Measurements from ENCODE around the gene LRRC27.
A peak's percentile ranks its signal among the peaks of the same experiment; 100 is the strongest.

The LRRC27 gene

DNA sequence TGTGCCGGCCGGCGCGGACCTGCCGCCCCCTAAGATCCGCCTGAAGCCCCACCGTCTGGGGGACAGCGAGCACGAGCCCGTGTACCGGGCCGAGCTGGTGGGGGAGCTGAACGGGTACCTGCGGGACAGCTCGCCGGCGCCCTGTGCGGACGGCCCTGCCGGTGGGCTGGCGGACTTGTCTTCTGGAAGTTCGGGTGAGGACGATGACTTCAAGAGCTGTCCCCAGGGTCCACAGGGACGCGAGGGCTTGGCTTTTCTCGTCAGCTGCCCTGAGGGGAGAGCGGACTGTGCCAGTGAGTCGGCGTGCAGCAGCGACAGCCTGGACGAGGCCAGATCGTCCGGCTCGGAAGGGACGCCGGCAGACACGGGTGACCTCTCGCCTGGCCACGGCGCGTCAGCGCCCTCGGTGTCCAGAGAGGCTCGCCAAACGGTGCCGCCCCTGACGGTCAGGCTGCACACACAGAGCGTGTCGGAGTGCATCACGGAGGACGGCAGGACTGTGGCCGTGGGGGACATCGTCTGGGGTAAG lies 73.5 kb downstream of the LRRC27 start:
- no peak overlapping the region for H3K4me3 ChIP-seq (ENCODE audit: low read depth, low read length)
- no peak for DNase-seq (ENCODE audit: low read depth)
- TF ChIP-seq, protein P1, sequence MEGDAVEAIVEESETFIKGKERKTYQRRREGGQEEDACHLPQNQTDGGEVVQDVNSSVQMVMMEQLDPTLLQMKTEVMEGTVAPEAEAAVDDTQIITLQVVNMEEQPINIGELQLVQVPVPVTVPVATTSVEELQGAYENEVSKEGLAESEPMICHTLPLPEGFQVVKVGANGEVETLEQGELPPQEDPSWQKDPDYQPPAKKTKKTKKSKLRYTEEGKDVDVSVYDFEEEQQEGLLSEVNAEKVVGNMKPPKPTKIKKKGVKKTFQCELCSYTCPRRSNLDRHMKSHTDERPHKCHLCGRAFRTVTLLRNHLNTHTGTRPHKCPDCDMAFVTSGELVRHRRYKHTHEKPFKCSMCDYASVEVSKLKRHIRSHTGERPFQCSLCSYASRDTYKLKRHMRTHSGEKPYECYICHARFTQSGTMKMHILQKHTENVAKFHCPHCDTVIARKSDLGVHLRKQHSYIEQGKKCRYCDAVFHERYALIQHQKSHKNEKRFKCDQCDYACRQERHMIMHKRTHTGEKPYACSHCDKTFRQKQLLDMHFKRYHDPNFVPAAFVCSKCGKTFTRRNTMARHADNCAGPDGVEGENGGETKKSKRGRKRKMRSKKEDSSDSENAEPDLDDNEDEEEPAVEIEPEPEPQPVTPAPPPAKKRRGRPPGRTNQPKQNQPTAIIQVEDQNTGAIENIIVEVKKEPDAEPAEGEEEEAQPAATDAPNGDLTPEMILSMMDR (conservative IDR thresholded peaks at IDR 0.05; ENCODE audit: low read depth, low read length), result no peak

DNA sequence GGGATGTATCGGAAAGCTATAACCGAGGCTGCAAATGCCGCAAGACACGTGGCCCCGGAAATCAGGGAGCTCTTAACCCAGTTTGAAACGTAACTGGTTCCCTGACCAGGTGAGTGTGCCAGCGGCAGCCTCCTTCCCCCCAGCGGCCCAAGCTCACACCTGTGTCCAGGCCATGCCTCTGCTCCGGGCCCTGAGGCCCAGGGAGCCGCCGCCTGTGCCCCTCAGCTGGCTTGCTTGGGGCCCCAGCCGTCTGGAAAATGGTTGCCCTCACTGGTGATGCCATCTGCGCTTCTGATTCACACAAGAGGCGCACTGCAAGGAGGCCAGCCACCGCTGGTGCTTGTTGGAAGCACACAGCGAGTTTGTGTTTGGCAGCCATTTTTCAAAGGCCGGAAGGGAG lies 74.2 kb downstream of the LRRC27 start:
- TF ChIP-seq, protein P1 (conservative IDR thresholded peaks at IDR 0.05; ENCODE audit: low read depth, low read length), result no peak
- DNase-seq (ENCODE audit: low read depth), result no peak
- H3K4me3 ChIP-seq (ENCODE audit: low read depth, low read length), result no peak overlapping the region

DNA sequence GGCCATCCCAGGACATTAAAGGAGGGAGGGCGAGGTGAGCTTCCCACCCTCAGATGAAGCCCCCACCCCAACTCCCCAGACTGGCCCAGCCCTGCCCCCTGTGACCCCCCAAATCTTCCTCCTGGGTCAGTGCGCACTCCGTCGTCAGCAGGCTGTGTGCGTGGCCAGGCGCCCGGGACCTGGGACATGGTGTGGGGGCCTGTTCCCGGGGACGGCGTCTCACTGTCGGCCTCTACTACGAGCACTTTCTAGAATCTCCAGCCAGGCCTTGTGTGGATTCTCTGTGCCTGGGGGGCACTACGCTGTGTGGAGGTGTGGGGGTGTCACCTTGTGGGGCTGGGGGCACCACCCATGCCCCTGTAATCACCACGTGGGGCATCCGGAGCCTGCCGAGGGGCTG lies 74.8 kb downstream of the LRRC27 start:
- H3K4me3 ChIP-seq (ENCODE audit: low read depth, low read length), result no peak overlapping the region
- TF ChIP-seq, protein P1 (conservative IDR thresholded peaks at IDR 0.05; ENCODE audit: low read depth, low read length), result no peak
- no peak for DNase-seq (ENCODE audit: low read depth)

DNA sequence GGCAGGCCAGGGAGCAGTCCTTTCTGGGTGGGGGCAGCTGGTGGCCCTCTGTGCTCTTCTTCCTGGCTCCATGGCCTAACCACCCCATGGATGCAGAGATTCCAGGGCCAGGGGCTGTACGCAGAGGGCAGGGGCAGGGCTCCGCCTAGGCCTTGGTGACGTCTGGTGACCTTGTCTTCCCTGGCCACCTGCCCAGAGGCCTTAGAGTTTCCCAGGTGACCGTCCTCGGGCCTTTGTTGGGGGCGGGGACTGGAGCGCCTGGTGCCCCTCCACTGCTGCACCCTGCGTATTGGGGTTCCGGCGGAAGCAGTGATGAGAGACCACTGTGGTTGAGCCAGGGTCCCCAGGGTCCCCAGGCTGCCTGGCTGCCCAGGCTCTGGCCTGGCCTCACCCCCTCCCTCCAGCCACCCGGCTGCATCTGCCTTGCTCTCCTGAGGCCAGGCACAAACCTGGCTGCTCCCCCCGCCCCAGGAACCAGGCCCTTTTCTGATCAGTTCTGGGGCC lies 75.3 kb downstream of the LRRC27 start:
- H3K4me3 ChIP-seq (ENCODE audit: low read depth, low read length), result no peak overlapping the region
- TF ChIP-seq, protein P1 (conservative IDR thresholded peaks at IDR 0.05; ENCODE audit: low read depth, low read length), result no peak
- no peak for DNase-seq (ENCODE audit: low read depth)

GRCh38 chr10:132407846-132408278 lies 75.9 kb downstream of the LRRC27 start:
- TF ChIP-seq, protein P1 (conservative IDR thresholded peaks at IDR 0.05; ENCODE audit: low read depth, low read length), result peak; percentile 24
- peak; percentile 80 for DNase-seq (ENCODE audit: low read depth)
- no peak overlapping the region for H3K4me3 ChIP-seq (ENCODE audit: low read depth, low read length)

GRCh38 chr10:132408367-132408781 lies 76.4 kb downstream of the LRRC27 start:
- TF ChIP-seq, protein P1 (conservative IDR thresholded peaks at IDR 0.05; ENCODE audit: low read depth, low read length), result no peak
- no peak for DNase-seq (ENCODE audit: low read depth)
- no peak overlapping the region for H3K4me3 ChIP-seq (ENCODE audit: low read depth, low read length)

Data from choroid plexus epithelial cell (primary cell).